ENCODE data around the gene CKS1B.

The CKS1B gene

DNA sequence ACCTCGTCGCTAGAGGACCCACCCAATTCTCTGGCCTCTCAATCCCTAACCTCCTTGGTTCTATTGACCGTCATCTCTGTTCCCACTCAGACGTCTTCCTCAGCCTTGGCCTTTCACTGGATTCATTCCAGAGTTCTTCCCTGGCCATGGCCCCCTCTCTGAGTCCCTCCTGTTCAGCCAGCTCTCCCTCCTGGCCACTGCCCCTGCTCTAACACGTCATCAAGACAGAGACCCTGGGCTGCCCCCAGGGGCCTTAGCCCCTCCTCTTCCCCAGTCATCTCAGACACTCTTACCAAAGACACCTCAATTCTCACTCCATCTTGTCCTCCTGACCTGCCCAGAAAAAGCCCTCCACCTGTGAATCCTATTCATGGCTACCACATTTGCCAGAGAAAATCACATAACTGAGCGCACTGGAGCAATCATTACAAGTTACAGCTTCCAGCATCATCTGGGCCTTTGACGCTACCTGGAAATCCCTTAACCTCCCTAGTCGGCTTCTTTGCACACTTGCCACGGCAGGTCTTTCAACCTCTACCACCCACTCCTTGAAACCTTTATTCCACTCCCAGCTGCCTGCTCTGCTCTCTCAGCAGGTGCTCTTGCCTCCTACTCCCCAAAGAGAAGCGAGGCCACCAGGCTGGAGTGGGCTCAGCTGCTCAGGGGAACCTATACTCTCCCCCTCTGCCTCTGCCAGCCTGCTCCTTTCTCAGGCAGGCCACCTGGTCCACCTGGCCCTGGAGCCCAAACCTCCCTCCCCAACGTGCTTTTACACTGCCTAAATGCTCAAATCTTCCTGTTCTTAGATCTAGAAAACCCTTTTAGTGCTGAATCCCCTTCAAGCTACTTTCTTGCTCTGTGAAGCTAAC, 45.1 kb downstream of the CKS1B start:
- no peak for ATAC-seq
- TF ChIP-seq OSR1 (CRISPR knock-in tag; IDR thresholded peaks at IDR 0.05) (no peak), ESRRG (CRISPR knock-in tag; IDR thresholded peaks at IDR 0.05) (no peak), ZFP3 (CRISPR knock-in tag; IDR thresholded peaks at IDR 0.05) (no peak), BACH2 (CRISPR knock-in tag; IDR thresholded peaks at IDR 0.05; ENCODE audit: borderline replicate concordance) (no peak), ISL1 (CRISPR knock-in tag; IDR thresholded peaks at IDR 0.05) (no peak), PATZ1 (CRISPR knock-in tag; IDR thresholded peaks at IDR 0.05; ENCODE audit: borderline replicate concordance) (no peak), ZNF8 (CRISPR knock-in tag; IDR thresholded peaks at IDR 0.05) (no peak), ZNF565 (CRISPR knock-in tag; conservative IDR thresholded peaks at IDR 0.05; ENCODE audit: low read depth) (no peak), PPARA (CRISPR knock-in tag; IDR thresholded peaks at IDR 0.05; ENCODE audit: borderline replicate concordance) (no peak), TOX (CRISPR knock-in tag; IDR thresholded peaks at IDR 0.05; ENCODE audit: borderline replicate concordance) (no peak), ZFP30 (CRISPR knock-in tag; IDR thresholded peaks at IDR 0.05) (no peak), GLIS3 (CRISPR knock-in tag; IDR thresholded peaks at IDR 0.05) (no peak), CSDC2 (CRISPR knock-in tag; IDR thresholded peaks at IDR 0.05) (no peak), SNAI2 (CRISPR knock-in tag; IDR thresholded peaks at IDR 0.05) (no peak), POU6F1 (CRISPR knock-in tag; IDR thresholded peaks at IDR 0.05; ENCODE audit: borderline replicate concordance, low read depth) (no peak), ZC3H10 (CRISPR knock-in tag; IDR thresholded peaks at IDR 0.05) (no peak), ZNF70 (CRISPR knock-in tag; IDR thresholded peaks at IDR 0.05) (no peak)
- TF ChIP-seq, protein P1, sequence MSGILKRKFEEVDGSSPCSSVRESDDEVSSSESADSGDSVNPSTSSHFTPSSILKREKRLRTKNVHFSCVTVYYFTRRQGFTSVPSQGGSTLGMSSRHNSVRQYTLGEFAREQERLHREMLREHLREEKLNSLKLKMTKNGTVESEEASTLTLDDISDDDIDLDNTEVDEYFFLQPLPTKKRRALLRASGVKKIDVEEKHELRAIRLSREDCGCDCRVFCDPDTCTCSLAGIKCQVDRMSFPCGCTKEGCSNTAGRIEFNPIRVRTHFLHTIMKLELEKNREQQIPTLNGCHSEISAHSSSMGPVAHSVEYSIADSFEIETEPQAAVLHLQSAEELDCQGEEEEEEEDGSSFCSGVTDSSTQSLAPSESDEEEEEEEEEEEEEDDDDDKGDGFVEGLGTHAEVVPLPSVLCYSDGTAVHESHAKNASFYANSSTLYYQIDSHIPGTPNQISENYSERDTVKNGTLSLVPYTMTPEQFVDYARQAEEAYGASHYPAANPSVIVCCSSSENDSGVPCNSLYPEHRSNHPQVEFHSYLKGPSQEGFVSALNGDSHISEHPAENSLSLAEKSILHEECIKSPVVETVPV (CRISPR knock-in tag; IDR thresholded peaks at IDR 0.05): no peak

DNA sequence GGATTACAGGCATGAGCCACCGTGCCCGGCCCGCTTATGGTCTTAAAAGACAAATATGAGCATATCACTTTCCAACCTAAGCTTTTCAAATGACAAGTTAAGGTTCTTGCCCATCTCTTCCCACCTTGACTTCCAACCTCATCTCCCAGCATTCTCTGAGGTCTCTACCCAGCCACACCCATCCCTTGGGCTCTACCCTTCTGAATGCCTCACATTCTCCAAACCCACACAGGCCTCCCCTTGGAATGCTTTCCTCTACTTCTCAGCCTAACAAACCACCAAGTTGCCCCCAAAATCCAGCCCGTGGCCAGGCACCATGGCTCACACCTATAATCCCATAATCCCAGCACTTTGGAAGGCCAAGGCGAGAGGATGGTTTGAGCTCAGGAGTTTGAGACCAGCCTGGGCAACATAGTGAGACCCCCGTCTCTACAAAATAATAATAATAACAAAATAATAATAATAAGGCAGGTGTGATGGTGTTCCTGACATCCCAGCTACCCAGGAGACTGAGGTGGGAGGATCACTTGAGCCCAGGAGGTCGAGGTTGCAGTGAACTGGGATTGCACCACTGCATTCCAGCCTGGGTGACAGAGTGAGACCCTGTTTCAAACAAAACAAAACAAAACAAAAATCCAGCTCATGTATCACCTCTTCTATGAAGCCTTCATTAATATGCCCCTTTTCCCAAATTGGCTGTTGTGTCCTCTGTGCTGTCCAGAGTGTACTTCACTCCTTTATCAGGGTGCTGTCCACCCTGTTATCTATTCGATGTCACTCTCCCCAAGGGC, 47.9 kb downstream of the CKS1B start:
- no peak for ATAC-seq
- TF ChIP-seq ZNF565 (CRISPR knock-in tag; conservative IDR thresholded peaks at IDR 0.05; ENCODE audit: low read depth): no peak
- TF ChIP-seq ZNF70 (CRISPR knock-in tag; IDR thresholded peaks at IDR 0.05): peak; percentile 90

GRCh38 chr1:155022927-155023236, 48.4 kb downstream of the CKS1B start:
- TF ChIP-seq PPARA (CRISPR knock-in tag; IDR thresholded peaks at IDR 0.05; ENCODE audit: borderline replicate concordance): no peak
- no peak for TF ChIP-seq CSDC2 (CRISPR knock-in tag; IDR thresholded peaks at IDR 0.05)
- no peak for TF ChIP-seq TCF4 (CRISPR knock-in tag; IDR thresholded peaks at IDR 0.05; ENCODE audit: borderline replicate concordance)
- no peak for TF ChIP-seq ZFP3 (CRISPR knock-in tag; IDR thresholded peaks at IDR 0.05)
- no peak for TF ChIP-seq TOX (CRISPR knock-in tag; IDR thresholded peaks at IDR 0.05; ENCODE audit: borderline replicate concordance)
- TF ChIP-seq ZNF565 (CRISPR knock-in tag; conservative IDR thresholded peaks at IDR 0.05; ENCODE audit: low read depth): no peak
- ATAC-seq: no peak

DNA sequence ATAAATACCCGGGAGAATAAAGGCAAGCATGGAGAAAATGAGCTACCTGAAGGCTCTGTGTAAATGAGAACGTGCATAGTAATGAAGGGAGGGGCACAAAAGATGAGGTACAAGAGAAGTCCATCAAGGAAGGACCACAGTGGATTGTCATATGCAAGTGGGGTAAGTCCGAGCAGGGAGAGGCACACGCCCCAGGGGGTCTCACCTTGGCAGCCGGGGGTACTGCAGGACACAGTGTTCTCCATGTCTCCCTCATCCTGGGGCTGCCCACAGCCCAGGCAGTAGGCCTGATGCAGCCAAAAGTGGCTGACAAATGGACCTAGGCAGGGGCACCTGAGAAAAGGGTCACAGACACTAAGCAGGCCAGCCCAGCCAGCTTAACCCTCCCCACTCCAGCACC, 49.1 kb downstream of the CKS1B start:
- TF ChIP-seq ZC3H10 (CRISPR knock-in tag; IDR thresholded peaks at IDR 0.05) (no peak), ZNF8 (CRISPR knock-in tag; IDR thresholded peaks at IDR 0.05) (no peak), ZFP30 (CRISPR knock-in tag; IDR thresholded peaks at IDR 0.05) (no peak), GLIS3 (CRISPR knock-in tag; IDR thresholded peaks at IDR 0.05) (no peak), OSR1 (CRISPR knock-in tag; IDR thresholded peaks at IDR 0.05) (no peak), PATZ1 (CRISPR knock-in tag; IDR thresholded peaks at IDR 0.05; ENCODE audit: borderline replicate concordance) (no peak), ZFP3 (CRISPR knock-in tag; IDR thresholded peaks at IDR 0.05) (no peak)
- TF ChIP-seq, protein P1 (CRISPR knock-in tag; IDR thresholded peaks at IDR 0.05): no peak
- TF ChIP-seq, protein P2, sequence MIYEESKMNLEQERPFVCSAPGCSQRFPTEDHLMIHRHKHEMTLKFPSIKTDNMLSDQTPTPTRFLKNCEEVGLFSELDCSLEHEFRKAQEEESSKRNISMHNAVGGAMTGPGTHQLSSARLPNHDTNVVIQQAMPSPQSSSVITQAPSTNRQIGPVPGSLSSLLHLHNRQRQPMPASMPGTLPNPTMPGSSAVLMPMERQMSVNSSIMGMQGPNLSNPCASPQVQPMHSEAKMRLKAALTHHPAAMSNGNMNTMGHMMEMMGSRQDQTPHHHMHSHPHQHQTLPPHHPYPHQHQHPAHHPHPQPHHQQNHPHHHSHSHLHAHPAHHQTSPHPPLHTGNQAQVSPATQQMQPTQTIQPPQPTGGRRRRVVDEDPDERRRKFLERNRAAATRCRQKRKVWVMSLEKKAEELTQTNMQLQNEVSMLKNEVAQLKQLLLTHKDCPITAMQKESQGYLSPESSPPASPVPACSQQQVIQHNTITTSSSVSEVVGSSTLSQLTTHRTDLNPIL (CRISPR knock-in tag; IDR thresholded peaks at IDR 0.05; ENCODE audit: low read depth): no peak
- ATAC-seq: no peak
